CD14-positive monocyte (primary cell): ENCODE measurements around the gene FAM13C. TPM values are rescaled to one million over a fixed set of nuclear protein-coding genes. Genes with fewer than 3 reads are reported as not detected.

Source experiments
- DNase-seq, 3 donors: peaks; one replicate each; pipeline ENCODE4 v3.0.0-alpha.2; 2011 to 2022
- H2AFZ ChIP-seq: 2 replicates; pipeline ENCODE4 v1.6.0; 2012; ENCODE audit warnings: mild to moderate bottlenecking, low read depth, low read length, inconsistent platforms; ENCODE audit not compliant: insufficient read depth, poor library complexity, severe bottlenecking
- H3K27ac ChIP-seq, 2 donors: 1 replicate in 1 of 2; 2 replicates in 1 of 2; pipeline ENCODE4 v1.5.1; 2012 to 2013; ENCODE audit warnings: low read length in 2 of 2, control low read depth in 1 of 2, inconsistent platforms in 1 of 2, low read depth in 1 of 2, mild to moderate bottlenecking in 1 of 2
- H3K27me3 ChIP-seq, 2 donors: one replicate each; pipeline versions ENCODE4 v1.6.0 to v1.6.1; 2011 to 2013; ENCODE audit warnings: low read length in 2 of 2; ENCODE audit not compliant: control insufficient read depth in 2 of 2, insufficient read depth in 2 of 2
- H3K36me3 ChIP-seq, 2 donors: replicated peaks in 1 of 2; 1 replicate in 1 of 2; 2 replicates in 1 of 2; pipeline versions ENCODE4 v1.5.1 to v1.6.1; 2012 to 2013; ENCODE audit warnings: low read length in 2 of 2, control low read depth in 1 of 2, inconsistent platforms in 1 of 2, mild to moderate bottlenecking in 1 of 2; ENCODE audit not compliant: insufficient read depth in 2 of 2, control insufficient read depth in 1 of 2
- H3K4me1 ChIP-seq, 2 donors: 1 replicate in 1 of 2; 2 replicates in 1 of 2; pipeline versions ENCODE4 v1.5.1 to v1.6.1; 2012 to 2013; ENCODE audit warnings: low read length in 2 of 2, control low read depth in 1 of 2, inconsistent platforms in 1 of 2, mild to moderate bottlenecking in 1 of 2, moderate library complexity in 1 of 2; ENCODE audit not compliant: insufficient read depth in 2 of 2, control insufficient read depth in 1 of 2
- H3K4me2 ChIP-seq: replicated peaks from 2 replicates; pipeline ENCODE3; 2012; ENCODE audit warnings: low read length, moderate library complexity, mild to moderate bottlenecking; ENCODE audit not compliant: poor library complexity, severe bottlenecking; ENCODE audit errors: extremely low read depth
- H3K4me3 ChIP-seq, 3 experiments: fragments of 200-600 bp in 1 of 3; sonication (generic) in 1 of 3; replicated peaks in 1 of 3; 1 replicate in 2 of 3; 2 replicates in 1 of 3; pipeline ENCODE4 v1.5.1; 2011 to 2013; ENCODE audit warnings: low read length in 3 of 3, mild to moderate bottlenecking in 3 of 3, control low read depth in 2 of 3, low read depth in 2 of 3, inconsistent platforms in 1 of 3, moderate library complexity in 1 of 3
- H3K79me2 ChIP-seq: 2 replicates; pipeline ENCODE4 v1.6.0; 2012; ENCODE audit warnings: mild to moderate bottlenecking, control low read depth, inconsistent platforms, low read length, moderate library complexity; ENCODE audit not compliant: insufficient read depth
- H3K9ac ChIP-seq: 2 replicates; pipeline ENCODE4 v1.6.0; 2017; ENCODE audit warnings: low read length, mild to moderate bottlenecking; ENCODE audit not compliant: insufficient read depth, poor library complexity, severe bottlenecking
- H3K9me3 ChIP-seq, 2 donors: replicated peaks in 1 of 2; 1 replicate in 1 of 2; 2 replicates in 1 of 2; pipeline versions ENCODE4 v1.5.1 to v1.6.1; 2012 to 2013; ENCODE audit warnings: low read length in 2 of 2, control low read depth in 1 of 2; ENCODE audit not compliant: control insufficient read depth in 1 of 2, insufficient read depth in 1 of 2
- H4K20me1 ChIP-seq: 2 replicates; pipeline ENCODE4 v1.6.0; 2012; ENCODE audit warnings: mild to moderate bottlenecking, low read length, control low read depth, moderate library complexity; ENCODE audit not compliant: insufficient read depth
- H3K27ac Mint-ChIP-seq, 7 donors: one replicate each; pipeline ENCODE4 v1.8.0; 2020; ENCODE audit warnings: mild to moderate bottlenecking in 7 of 7, mixed read lengths in 7 of 7, moderate library complexity in 6 of 7, inconsistent platforms in 2 of 7
- H3K27me3 Mint-ChIP-seq, 3 donors: one replicate each; pipeline ENCODE4 v1.8.0; 2021 to 2022; ENCODE audit warnings: low read depth in 3 of 3, mild to moderate bottlenecking in 3 of 3, mixed read lengths in 3 of 3, moderate library complexity in 3 of 3, inconsistent platforms in 1 of 3
- H3K36me3 Mint-ChIP-seq, 2 donors: one replicate each; pipeline ENCODE4 v1.8.0; 2020; ENCODE audit warnings: mixed read lengths in 2 of 2, inconsistent platforms in 1 of 2, mild to moderate bottlenecking in 1 of 2
- H3K4me1 Mint-ChIP-seq: one replicate; pipeline ENCODE4 v1.8.0; 2020; ENCODE audit warnings: mild to moderate bottlenecking, mixed read lengths
- H3K4me3 Mint-ChIP-seq, 2 donors: one replicate each; pipeline ENCODE4 v1.8.0; 2020; ENCODE audit warnings: mild to moderate bottlenecking in 2 of 2, mixed read lengths in 2 of 2, moderate library complexity in 1 of 2
- H3K9me3 Mint-ChIP-seq, 7 donors: one replicate each; pipeline ENCODE4 v1.8.0; 2020 to 2022; ENCODE audit warnings: mixed read lengths in 7 of 7, mild to moderate bottlenecking in 6 of 7, moderate library complexity in 6 of 7, inconsistent platforms in 2 of 7
- WGBS: methylation state at CpG from one replicate; pipeline ENCODE4 v1.1.5; 2013; ENCODE audit warnings: missing lambda C conversion rate; ENCODE audit not compliant: insufficient coverage; 5-methylcytosine and 5-hydroxymethylcytosine counted together
- intact Hi-C, 2 donors: fragments of 100-400 bp; cut with micrococcal nuclease; formaldehyde crosslinking; loops; one replicate each; pipeline versions ENCODE4 v1.15.0 to v1.15.1; 2023
- polyA plus RNA-seq, 3 donors: library from polyadenylated mRNA; depleted of rRNA in 1 of 3; unstranded in 2 of 3; stranded (reverse) in 1 of 3; fragments of 300-500 nt in 2 of 3; fragments of >200 nt in 1 of 3; fragmentation: Illumina TruSeq in 2 of 3; gene quantifications; 1 replicate in 2 of 3; 2 replicates in 1 of 3; pipeline ENCODE4 v1.2.3, GENCODE V29; 2012 to 2021
- TF ChIP-seq, protein P1 (sequence below): fragments of 200-600 bp; IDR thresholded peaks from one replicate; pipeline ENCODE4 v1.8.0; 2022; ENCODE audit warnings: antibody characterized with exemption, mild to moderate bottlenecking

FAM13C gene
- polyA plus RNA-seq, 3 donors = not detected

DNA sequence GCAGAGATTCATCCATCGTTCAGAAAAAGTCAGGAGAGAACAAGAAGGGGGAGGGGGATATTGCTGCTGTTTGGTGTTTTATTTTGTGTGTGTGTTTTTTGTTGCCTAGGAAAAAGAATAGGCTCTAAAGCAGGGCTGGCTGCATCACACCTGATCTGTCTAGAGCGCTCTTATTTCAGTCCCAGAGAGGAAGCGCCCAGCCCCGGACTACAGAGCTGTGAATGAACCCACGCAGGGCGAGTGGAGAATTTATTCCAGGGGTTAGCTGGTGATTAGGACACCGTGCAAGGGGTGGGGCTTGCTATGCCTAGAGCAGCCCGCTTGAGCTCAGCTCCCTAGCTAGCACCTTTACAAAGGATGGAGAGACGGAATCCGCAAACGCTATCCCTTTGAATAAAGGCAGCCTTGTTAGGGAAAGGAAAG lies 621 bp upstream of the FAM13C start:
- Mint-ChIP-seq H3K9me3 (peaks cover 0 to 2% (median 0%) of the 10 kb centered on the region in 7 donors), H3K36me3 (no peaks in the 10 kb centered on the region), H3K4me1 (peaks cover 3% of the 10 kb centered on the region), H3K27me3 (peaks cover 17 to 26% (median 20%) of the 10 kb centered on the region in 3 donors), H3K4me3 (peak overlapping the region; percentile 10 to 43), H3K27ac (peak overlapping the region in 1 of 7 donors; percentile 45)
- Histone ChIP-seq H2AFZ (no peak overlapping the region), H3K9ac (no peak overlapping the region), H3K9me3 (no peaks in the 10 kb centered on the region), H4K20me1 (no peaks in the 10 kb centered on the region), H3K4me1 (no peaks in the 10 kb centered on the region), H3K27ac (no peak overlapping the region), H3K36me3 (no peaks in the 10 kb centered on the region), H3K79me2 (no peaks in the 10 kb centered on the region), H3K27me3 (peaks cover 13 to 34% of the 10 kb centered on the region in 2 donors), H3K4me3 (no peak overlapping the region), H3K4me2 (no peak overlapping the region)
- intact Hi-C loops = no loop called here
- WGBS = 5% methylated on average over 6 of the region's 11 CpGs
- no peak for DNase-seq
- TF ChIP-seq, protein P1, sequence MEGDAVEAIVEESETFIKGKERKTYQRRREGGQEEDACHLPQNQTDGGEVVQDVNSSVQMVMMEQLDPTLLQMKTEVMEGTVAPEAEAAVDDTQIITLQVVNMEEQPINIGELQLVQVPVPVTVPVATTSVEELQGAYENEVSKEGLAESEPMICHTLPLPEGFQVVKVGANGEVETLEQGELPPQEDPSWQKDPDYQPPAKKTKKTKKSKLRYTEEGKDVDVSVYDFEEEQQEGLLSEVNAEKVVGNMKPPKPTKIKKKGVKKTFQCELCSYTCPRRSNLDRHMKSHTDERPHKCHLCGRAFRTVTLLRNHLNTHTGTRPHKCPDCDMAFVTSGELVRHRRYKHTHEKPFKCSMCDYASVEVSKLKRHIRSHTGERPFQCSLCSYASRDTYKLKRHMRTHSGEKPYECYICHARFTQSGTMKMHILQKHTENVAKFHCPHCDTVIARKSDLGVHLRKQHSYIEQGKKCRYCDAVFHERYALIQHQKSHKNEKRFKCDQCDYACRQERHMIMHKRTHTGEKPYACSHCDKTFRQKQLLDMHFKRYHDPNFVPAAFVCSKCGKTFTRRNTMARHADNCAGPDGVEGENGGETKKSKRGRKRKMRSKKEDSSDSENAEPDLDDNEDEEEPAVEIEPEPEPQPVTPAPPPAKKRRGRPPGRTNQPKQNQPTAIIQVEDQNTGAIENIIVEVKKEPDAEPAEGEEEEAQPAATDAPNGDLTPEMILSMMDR = no peak

DNA sequence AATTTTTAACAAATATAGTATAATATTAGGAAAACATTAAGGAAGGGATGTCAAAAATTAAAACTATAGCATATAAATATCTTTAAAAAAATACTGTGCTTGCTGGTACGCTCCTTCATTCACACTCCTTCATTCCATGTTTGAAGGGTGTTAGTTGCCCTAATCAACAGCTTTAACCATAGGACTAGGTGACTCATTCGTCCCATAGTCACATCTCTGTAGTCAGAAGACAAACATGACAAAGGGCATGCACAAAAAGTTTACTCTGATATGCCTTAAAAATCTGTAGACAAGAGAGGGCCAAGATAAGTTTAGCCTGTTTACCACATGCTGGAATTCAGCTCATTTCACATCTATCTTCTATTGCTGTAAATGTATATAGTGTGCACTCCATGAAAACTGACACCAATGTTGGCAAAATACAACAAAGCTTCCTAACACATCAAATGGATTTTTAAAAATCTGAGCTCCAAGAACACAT lies 646 bp downstream of the FAM13C start:
- Mint-ChIP-seq H3K27me3 (peaks cover 17 to 26% (median 20%) of the 10 kb centered on the region in 3 donors), H3K4me1 (peaks cover 3% of the 10 kb centered on the region), H3K4me3 (peak overlapping the region in 1 of 2 donors; percentile 57), H3K36me3 (no peaks in the 10 kb centered on the region), H3K9me3 (peaks cover 0 to 2% (median 0%) of the 10 kb centered on the region in 7 donors), H3K27ac (no peak overlapping the region)
- no peak for DNase-seq
- H3K4me3 ChIP-seq = no peak overlapping the region
- intact Hi-C loops = no loop called here
- no peaks in the 10 kb centered on the region for H3K36me3 ChIP-seq
- H3K9ac ChIP-seq = no peak overlapping the region
- 100% methylated on average over 1 of the region's 2 CpGs for WGBS
- H4K20me1 ChIP-seq = no peaks in the 10 kb centered on the region
- H3K4me2 ChIP-seq = no peak overlapping the region
- no peaks in the 10 kb centered on the region for H3K9me3 ChIP-seq
- H3K27me3 ChIP-seq = peaks cover 13 to 34% of the 10 kb centered on the region in 2 donors
- TF ChIP-seq, protein P1 = no peak
- H3K27ac ChIP-seq = no peak overlapping the region
- no peaks in the 10 kb centered on the region for H3K79me2 ChIP-seq
- no peak overlapping the region for H2AFZ ChIP-seq
- H3K4me1 ChIP-seq = no peaks in the 10 kb centered on the region
